PC-3 (cell line): ENCODE measurements around the gene ANKRD2. TPM values are rescaled to one million over a fixed set of nuclear protein-coding genes. Genes with fewer than 3 reads are reported as not detected.

Experiments used
- ATAC-seq: fragments of 200-7000 bp; cut with Tn5 transposase; 2 replicates; pipeline ENCODE4 v1.9.1; 2020; ENCODE audit warnings: mild to moderate bottlenecking, moderate library complexity
- BruUV-seq: library from RNA; stranded (reverse); fragments of 400-500 nt; replicated peaks from 2 replicates; lab custom pipeline; 2021; lab: Mats Ljungman, UMichigan
- CTCF ChIA-PET: fragments of 300-600 bp; sonication (Branson Sonifier 250); formaldehyde crosslinking; loops from one replicate; lab custom pipeline; 2022; ENCODE audit warnings: antibody characterized with exemption; lab: Charles Lee
- POLR2A ChIA-PET: fragments of 300-600 bp; sonication (Branson Sonifier 250); formaldehyde crosslinking; loops from one replicate; lab custom pipeline; 2022; ENCODE audit warnings: antibody characterized with exemption; ENCODE audit not compliant: unreplicated experiment; lab: Charles Lee
- DNase-seq: peaks from one replicate; pipeline ENCODE4 v3.0.0-alpha.2; 2015
- H2AFZ ChIP-seq: fragments of 300-600 bp; sonication (generic); 2 replicates; pipeline ENCODE4 v1.6.0; 2016; ENCODE audit warnings: antibody characterized with exemption, low read length
- H3F3A ChIP-seq: fragments of 300-600 bp; sonication (generic); one replicate; pipeline ENCODE4 v1.6.0; 2017; ENCODE audit warnings: antibody characterized with exemption, low read length, control low read depth, mild to moderate bottlenecking; ENCODE audit not compliant: unreplicated experiment
- H3K27ac ChIP-seq: fragments of 300-600 bp; sonication (generic); 2 replicates; pipeline ENCODE4 v1.5.1; 2016; ENCODE audit warnings: mild to moderate bottlenecking, low read length
- H3K27me3 ChIP-seq: fragments of 300-600 bp; sonication (generic); 2 replicates; pipeline ENCODE4 v1.6.1; 2016; ENCODE audit warnings: low read length, mixed read lengths
- H3K36me3 ChIP-seq: fragments of 300-600 bp; sonication (generic); 2 replicates; pipeline ENCODE4 v1.6.1; 2016; ENCODE audit warnings: low read depth, mixed run types, low read length, mixed read lengths
- H3K4me1 ChIP-seq: fragments of 300-600 bp; sonication (generic); 2 replicates; pipeline ENCODE4 v1.5.1; 2016; ENCODE audit warnings: low read length; ENCODE audit not compliant: insufficient read depth
- H3K4me2 ChIP-seq: fragments of 300-600 bp; sonication (generic); 2 replicates; pipeline ENCODE4 v1.6.0; 2016; ENCODE audit warnings: low read length
- H3K4me3 ChIP-seq: fragments of 300-600 bp; sonication (generic); 2 replicates; pipeline ENCODE4 v1.5.1; 2016; ENCODE audit warnings: mild to moderate bottlenecking, low read length, mixed read lengths
- H3K79me2 ChIP-seq: fragments of 300-600 bp; sonication (generic); 2 replicates; pipeline ENCODE4 v1.6.1; 2017; ENCODE audit warnings: low read length, mixed read lengths
- H3K9ac ChIP-seq: fragments of 300-600 bp; sonication (generic); 2 replicates; pipeline ENCODE4 v1.6.0; 2016; ENCODE audit warnings: mild to moderate bottlenecking, low read length
- H3K9me2 ChIP-seq: fragments of 300-600 bp; sonication (generic); replicated peaks from 2 replicates; pipeline ENCODE4 v1.6.1; 2016; ENCODE audit warnings: mixed run types, low read length, mixed read lengths
- H3K9me3 ChIP-seq: fragments of 300-600 bp; sonication (generic); 2 replicates; pipeline ENCODE4 v1.6.1; 2016; ENCODE audit warnings: low read length, mixed read lengths
- H4K20me1 ChIP-seq: fragments of 300-600 bp; sonication (generic); 2 replicates; pipeline ENCODE4 v1.6.1; 2016; ENCODE audit warnings: low read length, mixed read lengths
- EZH2 ChIP-seq: fragments of 300-600 bp; sonication (generic); IDR thresholded peaks from one replicate; pipeline ENCODE4 v1.6.1; 2017; ENCODE audit warnings: antibody characterized with exemption, mild to moderate bottlenecking, low read length; ENCODE audit not compliant: unreplicated experiment
- EZH2phosphoT487 ChIP-seq: fragments of 300-600 bp; sonication (generic); IDR thresholded peaks from 2 replicates; pipeline ENCODE4 v1.6.1; 2018; ENCODE audit warnings: mild to moderate bottlenecking, antibody characterized with exemption, low read length, borderline replicate concordance
- intact Hi-C: fragments of 100-400 bp; cut with micrococcal nuclease; formaldehyde crosslinking; loops from 2 replicates; pipeline ENCODE4 v1.9.0; 2023
- total RNA-seq: library from RNA; depleted of rRNA; stranded (reverse); fragments of >200 nt; gene quantifications from 2 replicates; pipeline ENCODE4 v1.2.3, GENCODE V29; 2014
- TF ChIP-seq, protein P1 (sequence below): fragments of 300-600 bp; sonication (generic); conservative IDR thresholded peaks from 2 replicates; pipeline ENCODE4 v1.5.1; 2017; ENCODE audit warnings: antibody characterized with exemption, low read depth, mild to moderate bottlenecking, low read length

The ANKRD2 gene
- total RNA-seq, 1 experiment from 2014 or later = 1.8 TPM

DNA sequence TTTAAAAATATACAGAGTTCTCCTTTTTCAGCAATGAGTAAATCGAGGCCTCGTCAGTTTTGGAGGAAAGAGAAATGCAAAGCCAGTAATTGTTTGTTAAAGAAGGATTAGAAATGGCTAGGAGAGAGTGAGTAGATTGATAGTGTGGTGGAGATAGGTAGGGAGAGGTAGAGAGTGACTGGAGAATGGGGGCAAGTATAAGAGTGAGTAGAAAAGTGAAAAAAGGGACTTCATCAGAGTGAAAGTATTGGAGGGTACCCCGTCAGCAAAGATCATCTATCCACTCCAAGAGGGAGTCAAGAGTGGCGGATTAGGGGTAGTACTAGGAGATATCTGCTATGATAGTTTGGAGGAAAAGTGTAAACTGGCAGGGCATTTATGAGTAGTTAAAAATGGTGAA, 9.2 kb upstream of the ANKRD2 start:
- CTCF ChIA-PET = no interaction called here
- POLR2A ChIA-PET = no interaction called here
- no peak overlapping the region for H2AFZ ChIP-seq

GRCh38 chr10:97564776-97565175, 7.8 kb upstream of the ANKRD2 start:
- Histone ChIP-seq H3K9ac (no peak overlapping the region), H4K20me1 (no peaks in the 10 kb centered on the region), H2AFZ (no peak overlapping the region), H3K27ac (no peak overlapping the region), H3K4me2 (no peak overlapping the region), H3F3A (no peaks in the 10 kb centered on the region), H3K4me3 (no peak overlapping the region), H3K9me3 (no peaks in the 10 kb centered on the region), H3K27me3 (no peaks in the 10 kb centered on the region), H3K4me1 (peaks cover 11% of the 10 kb centered on the region), H3K36me3 (no peaks in the 10 kb centered on the region), H3K79me2 (no peaks in the 10 kb centered on the region), H3K9me2 (no peaks in the 10 kb centered on the region)
- ChIA-PET CTCF (no interaction called here), POLR2A (no interaction called here)
- TF ChIP-seq EZH2phosphoT487 (no peak), EZH2 (no peak)
- TF ChIP-seq, protein P1, sequence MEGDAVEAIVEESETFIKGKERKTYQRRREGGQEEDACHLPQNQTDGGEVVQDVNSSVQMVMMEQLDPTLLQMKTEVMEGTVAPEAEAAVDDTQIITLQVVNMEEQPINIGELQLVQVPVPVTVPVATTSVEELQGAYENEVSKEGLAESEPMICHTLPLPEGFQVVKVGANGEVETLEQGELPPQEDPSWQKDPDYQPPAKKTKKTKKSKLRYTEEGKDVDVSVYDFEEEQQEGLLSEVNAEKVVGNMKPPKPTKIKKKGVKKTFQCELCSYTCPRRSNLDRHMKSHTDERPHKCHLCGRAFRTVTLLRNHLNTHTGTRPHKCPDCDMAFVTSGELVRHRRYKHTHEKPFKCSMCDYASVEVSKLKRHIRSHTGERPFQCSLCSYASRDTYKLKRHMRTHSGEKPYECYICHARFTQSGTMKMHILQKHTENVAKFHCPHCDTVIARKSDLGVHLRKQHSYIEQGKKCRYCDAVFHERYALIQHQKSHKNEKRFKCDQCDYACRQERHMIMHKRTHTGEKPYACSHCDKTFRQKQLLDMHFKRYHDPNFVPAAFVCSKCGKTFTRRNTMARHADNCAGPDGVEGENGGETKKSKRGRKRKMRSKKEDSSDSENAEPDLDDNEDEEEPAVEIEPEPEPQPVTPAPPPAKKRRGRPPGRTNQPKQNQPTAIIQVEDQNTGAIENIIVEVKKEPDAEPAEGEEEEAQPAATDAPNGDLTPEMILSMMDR = no peak
- DNase-seq (no peak), ATAC-seq (no peak)
- BruUV-seq = no TSS peak
- intact Hi-C loops = no loop called here

More for the DNA sequence above, 9.2 kb upstream of the ANKRD2 start:
- no peaks in the 10 kb centered on the region for H3K79me2 ChIP-seq
- H3K4me1 ChIP-seq = peaks cover 11% of the 10 kb centered on the region
- no peak for ATAC-seq
- H3K27me3 ChIP-seq = no peaks in the 10 kb centered on the region
- DNase-seq = no peak
- BruUV-seq = no TSS peak
- H3K4me3 ChIP-seq = no peak overlapping the region
- no peaks in the 10 kb centered on the region for H3F3A ChIP-seq
- H3K4me2 ChIP-seq = no peak overlapping the region
- H3K9me2 ChIP-seq = no peaks in the 10 kb centered on the region
- H3K27ac ChIP-seq = no peak overlapping the region
- no peaks in the 10 kb centered on the region for H4K20me1 ChIP-seq
- no peak for TF ChIP-seq EZH2phosphoT487
- TF ChIP-seq, protein P1 = no peak
- no peak overlapping the region for H3K9ac ChIP-seq
- no peaks in the 10 kb centered on the region for H3K9me3 ChIP-seq
- no peaks in the 10 kb centered on the region for H3K36me3 ChIP-seq
- intact Hi-C loops = no loop called here

- ChIA-PET CTCF (no interaction called here), POLR2A (no interaction called here)
- Histone ChIP-seq H3K4me3 (no peak overlapping the region), H3K79me2 (no peaks in the 10 kb centered on the region), H3K27me3 (no peaks in the 10 kb centered on the region), H2AFZ (no peak overlapping the region), H3K4me2 (no peak overlapping the region), H4K20me1 (no peaks in the 10 kb centered on the region), H3K27ac (no peak overlapping the region), H3K9ac (no peak overlapping the region), H3K9me2 (no peaks in the 10 kb centered on the region), H3K9me3 (no peaks in the 10 kb centered on the region), H3K4me1 (peaks cover 23% of the 10 kb centered on the region), H3F3A (no peaks in the 10 kb centered on the region), H3K36me3 (no peaks in the 10 kb centered on the region)
- no TSS peak for BruUV-seq
- intact Hi-C loops = no loop called here
- TF ChIP-seq, protein P1 = no peak
- TF ChIP-seq EZH2 (no peak), EZH2phosphoT487 (no peak)
- ATAC-seq (no peak), DNase-seq (peak; percentile 32)
Measured at GRCh38 chr10:97566336-97566996, 6.1 kb upstream of the ANKRD2 start.
